Dendritic cell treated with granulocyte-macrophage colony-stimulating factor and Interleukin-4, amounts not matched to agents 40 ng/mL and 50 ng/mL, for 4 days (primary cell): ENCODE measurements around the gene CD109.
A peak's percentile ranks its signal among the peaks of the same experiment; 100 is the strongest.

Experiments used
- H3K27ac Mint-ChIP-seq: one replicate; pipeline ENCODE4 v1.8.0; 2022; ENCODE audit warnings: mild to moderate bottlenecking, mixed read lengths
- H3K27me3 Mint-ChIP-seq: one replicate; pipeline ENCODE4 v1.8.0; 2022; ENCODE audit warnings: mild to moderate bottlenecking, mixed read lengths
- H3K36me3 Mint-ChIP-seq: one replicate; pipeline ENCODE4 v1.8.0; 2022; ENCODE audit warnings: low read depth, mixed read lengths
- H3K4me1 Mint-ChIP-seq: one replicate; pipeline ENCODE4 v1.8.0; 2022; ENCODE audit warnings: low read depth, mixed read lengths
- H3K4me3 Mint-ChIP-seq: one replicate; pipeline ENCODE4 v1.8.0; 2022; ENCODE audit warnings: mild to moderate bottlenecking, moderate library complexity, mixed read lengths
- H3K9me3 Mint-ChIP-seq: one replicate; pipeline ENCODE4 v1.8.0; 2022; ENCODE audit warnings: mixed read lengths
- intact Hi-C: fragments of 100-400 bp; cut with micrococcal nuclease; formaldehyde crosslinking; loops from one replicate; pipeline ENCODE4 v1.15.0; 2022

The CD109 gene

DNA sequence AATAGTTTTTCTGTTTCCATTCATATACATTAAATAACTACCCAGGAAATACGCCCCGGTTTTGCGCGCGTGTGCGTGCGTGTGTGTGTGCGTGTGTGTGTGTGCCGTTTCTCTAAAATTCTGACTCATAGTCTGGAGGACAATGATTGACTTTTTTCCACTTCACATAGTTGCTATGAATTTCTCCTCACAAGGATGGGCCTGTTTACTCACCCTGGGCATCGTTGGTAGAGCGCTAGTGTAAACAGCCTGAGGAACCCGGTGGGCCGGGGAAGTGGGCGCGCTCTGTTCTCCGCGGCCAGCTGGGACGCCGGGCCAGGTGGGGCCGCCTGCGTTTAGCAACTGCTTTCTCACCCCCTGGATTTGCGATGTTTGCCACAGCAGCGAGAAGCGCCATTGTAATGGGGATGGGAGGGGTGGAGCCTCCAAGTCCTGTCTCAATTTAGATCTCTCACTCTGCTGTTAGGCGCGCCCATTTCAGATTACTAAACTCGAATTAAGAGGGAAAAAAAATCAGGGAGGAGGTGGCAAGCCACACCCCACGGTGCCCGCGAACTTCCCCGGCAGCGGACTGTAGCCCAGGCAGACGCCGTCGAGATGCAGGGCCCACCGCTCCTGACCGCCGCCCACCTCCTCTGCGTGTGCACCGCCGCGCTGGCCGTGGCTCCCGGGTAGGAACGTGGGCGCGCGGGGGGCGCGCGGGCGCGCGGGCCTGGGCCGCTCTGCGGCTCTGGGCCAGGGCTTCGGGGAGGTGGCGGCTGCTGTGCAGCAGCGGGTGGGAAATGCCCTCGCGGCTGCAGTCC is at the start of gene CD109:
TSS of gene CD109 (plus strand) at position 585 of the 803 bp plus-strand sequence. CDS start at position 598, 13 bp downstream.
- Mint-ChIP-seq H3K9me3 (peaks cover 10% of the 10 kb centered on the region), H3K27ac (peak within 1 kb of the TSS; percentile 91), H3K4me3 (peak within 1 kb of the TSS; percentile 78), H3K27me3 (no peaks in the 10 kb centered on the region), H3K36me3 (no peaks in the 10 kb centered on the region), H3K4me1 (peaks cover 40% of the 10 kb centered on the region)
- intact Hi-C loops, result no loop called here

DNA sequence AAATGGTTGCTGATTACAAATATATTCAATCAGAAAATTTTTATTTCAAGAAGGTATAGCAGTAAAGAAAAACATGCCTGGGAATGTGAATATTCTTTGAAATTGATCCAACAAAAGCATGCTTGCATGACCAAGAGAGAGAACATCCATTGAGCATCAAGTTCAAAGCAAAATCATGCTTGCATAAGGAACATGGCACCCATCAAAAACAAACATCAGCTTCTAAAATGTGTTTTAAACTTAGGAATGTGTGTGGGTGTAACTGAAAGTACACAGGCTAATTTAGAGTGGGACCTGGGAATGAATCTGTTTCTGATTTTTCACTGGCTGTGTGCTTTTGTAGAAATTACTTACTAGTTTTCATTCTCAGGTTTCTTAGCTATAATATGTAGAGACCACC is 47.8 kb upstream of the CD109 start:
- H3K27me3 Mint-ChIP-seq, result no peaks in the 10 kb centered on the region
- no peak overlapping the region for H3K4me3 Mint-ChIP-seq
- H3K27ac Mint-ChIP-seq, result peak overlapping the region; percentile 6
- peaks cover 19% of the 10 kb centered on the region for H3K4me1 Mint-ChIP-seq
- intact Hi-C loops, result no loop called here
- H3K36me3 Mint-ChIP-seq, result peaks cover 40% of the 10 kb centered on the region
- H3K9me3 Mint-ChIP-seq, result no peaks in the 10 kb centered on the region

DNA sequence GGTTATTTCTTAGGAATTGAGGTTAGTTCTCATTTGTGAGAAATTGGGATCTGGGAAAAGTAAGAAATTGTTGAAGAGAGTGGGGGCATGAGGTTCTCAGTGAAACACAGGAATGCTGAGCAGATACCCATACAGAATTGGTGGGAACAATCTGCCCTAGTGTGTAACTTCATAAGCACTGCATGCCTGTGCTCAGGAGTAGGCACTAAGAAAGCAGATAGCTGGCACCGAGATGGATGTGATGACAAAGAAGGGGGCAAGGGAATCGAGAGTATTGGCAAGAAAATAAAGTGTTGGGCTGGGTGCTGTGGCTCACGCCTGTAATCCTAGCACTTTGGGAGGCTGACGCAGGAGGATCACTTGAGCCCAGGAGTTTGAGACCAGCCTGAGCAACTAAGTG is 46.2 kb upstream of the CD109 start:
- H3K9me3 Mint-ChIP-seq, result no peaks in the 10 kb centered on the region
- H3K4me1 Mint-ChIP-seq, result peaks cover 22% of the 10 kb centered on the region
- H3K27ac Mint-ChIP-seq, result no peak overlapping the region
- no peaks in the 10 kb centered on the region for H3K27me3 Mint-ChIP-seq
- intact Hi-C loops, result loop anchor here (5.0 kb wide), 1 partner anchor 197 kb away; the partner anchor contains the start of gene CGAS
- H3K4me3 Mint-ChIP-seq, result no peak overlapping the region
- peaks cover 53% of the 10 kb centered on the region for H3K36me3 Mint-ChIP-seq

DNA sequence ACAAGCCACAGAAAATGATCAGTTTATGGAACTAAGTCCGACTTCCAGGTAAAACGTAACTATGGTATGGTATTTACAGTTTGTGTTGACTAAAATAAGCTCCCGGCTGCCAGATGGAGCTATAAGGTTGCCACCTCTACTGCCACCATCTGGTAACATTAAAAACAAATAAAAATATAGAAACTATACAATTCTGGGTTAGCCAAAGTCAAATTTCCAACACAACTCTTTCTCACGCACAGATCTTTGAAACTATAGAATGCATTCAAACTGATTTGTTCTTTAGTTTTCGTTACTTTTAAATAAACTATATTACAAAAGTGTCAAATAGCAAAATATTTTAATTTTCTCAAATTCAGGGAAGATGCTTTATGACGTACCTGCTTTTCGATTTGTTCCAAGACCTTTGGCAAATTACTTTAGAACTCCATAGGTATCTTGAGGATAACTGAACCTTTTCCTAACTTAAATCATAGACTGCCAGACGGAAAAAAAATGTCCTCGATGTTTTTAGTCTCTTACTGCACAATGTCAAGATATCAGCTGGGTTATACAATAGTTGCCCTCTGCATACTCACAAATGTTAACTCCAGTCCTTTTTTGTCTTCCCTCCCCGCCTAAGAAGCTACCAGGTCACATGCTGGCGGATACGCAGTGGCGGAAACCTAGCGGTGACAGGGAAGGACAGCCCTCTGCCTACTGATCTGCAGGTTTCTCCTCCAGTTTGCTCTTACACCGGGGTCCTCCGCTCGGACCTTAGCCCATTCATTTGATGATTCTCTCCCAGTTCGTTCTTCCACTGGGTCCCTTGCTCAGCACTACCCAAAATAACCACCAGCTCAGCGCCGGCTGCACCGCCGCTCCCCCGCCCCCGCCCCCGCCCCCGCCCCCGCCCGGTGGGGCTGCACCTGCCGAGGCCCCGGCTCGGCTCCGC is 43.1 kb upstream of the CD109 start:
- intact Hi-C loops, result loop anchor here (5.0 kb wide), 1 partner anchor 201 kb away; the partner anchor contains the start of gene CGAS
- H3K9me3 Mint-ChIP-seq, result no peaks in the 10 kb centered on the region
- H3K27ac Mint-ChIP-seq, result peak overlapping the region; percentile 95
- peaks cover 19% of the 10 kb centered on the region for H3K4me1 Mint-ChIP-seq
- H3K4me3 Mint-ChIP-seq, result peak overlapping the region; percentile 85
- no peaks in the 10 kb centered on the region for H3K27me3 Mint-ChIP-seq
- peaks cover 42% of the 10 kb centered on the region for H3K36me3 Mint-ChIP-seq

DNA sequence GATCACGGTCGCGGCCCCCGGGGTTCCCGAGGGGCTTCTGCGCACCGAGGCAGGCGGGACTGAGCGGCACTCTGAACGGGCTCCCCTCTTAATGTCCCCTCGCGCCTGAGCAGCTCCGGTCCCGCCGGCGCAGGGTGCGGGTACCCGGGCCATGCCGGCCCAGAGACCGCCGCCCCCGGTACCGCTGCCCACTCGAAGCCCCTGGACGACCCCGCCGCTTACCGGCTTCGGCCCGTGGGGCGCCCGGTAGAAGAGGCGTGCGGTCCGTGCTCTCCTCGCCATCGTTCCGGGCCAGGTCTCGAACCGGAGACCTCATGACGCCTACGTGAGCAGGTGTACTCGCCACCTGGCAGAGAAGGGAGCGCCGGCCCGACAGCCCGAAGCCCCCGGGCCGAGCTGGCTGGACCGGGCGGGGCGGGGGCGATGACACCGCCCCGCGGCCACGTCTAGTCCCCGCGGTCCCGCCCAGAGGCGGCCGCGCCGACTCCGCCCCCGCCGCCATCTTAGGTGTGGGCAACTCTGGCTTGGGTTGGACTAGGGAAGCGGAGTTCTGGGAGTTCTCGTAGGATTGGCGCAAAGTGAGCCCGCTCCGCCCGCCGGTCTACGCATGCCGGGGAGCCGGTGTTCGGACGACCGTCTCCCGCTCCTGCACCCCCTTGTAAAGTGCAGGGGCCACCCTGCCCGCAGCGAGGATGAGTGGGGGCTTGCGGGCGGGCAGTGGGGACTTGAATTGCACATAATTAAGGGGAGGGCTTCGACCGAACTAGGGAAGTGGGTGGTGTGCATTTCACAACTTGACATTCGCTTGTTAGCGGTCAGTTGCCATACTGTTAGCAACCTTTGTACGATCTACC is 42.2 kb upstream of the CD109 start, which contains the start of gene SLC17A5:
TSS of gene SLC17A5 (minus strand) at position 422 of the 854 bp plus-strand sequence. CDS start at position 316, 106 bp downstream.
- Mint-ChIP-seq H3K27ac (peak within 1 kb of the TSS; percentile 95), H3K36me3 (peaks cover 36% of the 10 kb centered on the region), H3K27me3 (no peaks in the 10 kb centered on the region), H3K4me3 (peak within 1 kb of the TSS; percentile 85), H3K4me1 (peaks cover 13% of the 10 kb centered on the region), H3K9me3 (no peaks in the 10 kb centered on the region)
- intact Hi-C loops, result loop anchor here (5.0 kb wide), 1 partner anchor 201 kb away; the partner anchor contains the start of gene CGAS

DNA sequence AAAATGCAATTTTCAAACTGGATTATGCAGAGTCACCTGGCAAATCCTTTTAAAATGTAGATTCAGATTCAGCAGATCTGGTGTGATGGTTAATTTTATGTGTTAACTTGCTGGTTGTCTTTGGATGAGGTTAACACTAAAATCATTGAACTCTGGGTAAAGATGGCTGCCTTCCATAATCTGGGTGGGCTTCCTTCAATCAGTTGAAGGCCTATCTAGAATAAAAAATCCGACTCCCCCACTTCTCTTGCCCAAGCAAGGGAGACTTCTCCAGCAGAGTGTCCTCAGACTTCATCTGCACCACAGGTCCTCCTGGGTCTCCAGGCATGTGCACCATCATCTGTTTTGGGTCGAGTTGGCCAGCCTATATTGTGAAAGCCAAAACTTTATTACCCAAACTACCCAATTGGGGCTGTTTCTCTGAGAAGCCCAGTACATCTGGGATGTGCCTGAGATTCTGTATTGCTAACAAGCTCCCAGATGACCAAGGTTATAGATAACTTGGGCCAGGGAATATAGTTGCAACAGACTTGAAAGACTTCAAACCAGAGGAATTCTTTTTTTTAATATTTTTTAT is 40.6 kb upstream of the CD109 start:
- Mint-ChIP-seq H3K36me3 (peaks cover 23% of the 10 kb centered on the region), H3K27me3 (no peaks in the 10 kb centered on the region), H3K4me1 (peaks cover 7% of the 10 kb centered on the region), H3K4me3 (peak overlapping the region; percentile 85), H3K27ac (peak overlapping the region; percentile 95), H3K9me3 (no peaks in the 10 kb centered on the region)
- intact Hi-C loops, result no loop called here

DNA sequence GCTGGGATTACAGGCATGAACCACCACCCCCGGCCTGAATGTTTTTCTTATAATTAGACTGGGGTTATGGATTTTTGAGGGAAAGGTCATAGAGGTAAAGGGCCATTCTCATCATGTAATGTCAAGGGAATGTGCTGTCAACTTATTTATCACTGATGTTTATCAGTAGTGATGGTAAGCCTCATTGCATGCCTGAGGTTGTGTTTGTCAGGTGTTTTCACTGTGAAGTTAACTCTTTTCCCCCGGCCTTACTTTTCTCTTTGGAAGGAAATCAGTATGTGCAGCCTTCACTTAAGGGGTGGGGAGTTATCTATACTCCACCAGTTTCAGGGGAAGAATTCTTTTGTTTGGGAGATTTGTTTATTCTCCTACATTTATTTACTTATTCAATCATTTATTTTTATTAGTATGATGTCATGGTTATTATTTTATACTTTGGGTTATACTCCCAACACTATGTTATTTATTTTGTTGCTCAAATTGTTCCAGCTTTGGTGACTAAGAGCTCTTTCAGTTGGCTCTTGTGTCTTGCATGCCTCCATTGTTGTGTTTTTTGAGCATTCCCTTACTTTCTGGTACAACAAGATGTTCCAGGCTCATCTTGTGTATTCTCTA is 39.4 kb upstream of the CD109 start:
- Mint-ChIP-seq H3K27ac (no peak overlapping the region), H3K9me3 (no peaks in the 10 kb centered on the region), H3K36me3 (peaks cover 16% of the 10 kb centered on the region), H3K27me3 (no peaks in the 10 kb centered on the region), H3K4me3 (no peak overlapping the region), H3K4me1 (peaks cover 7% of the 10 kb centered on the region)
- intact Hi-C loops, result no loop called here

DNA sequence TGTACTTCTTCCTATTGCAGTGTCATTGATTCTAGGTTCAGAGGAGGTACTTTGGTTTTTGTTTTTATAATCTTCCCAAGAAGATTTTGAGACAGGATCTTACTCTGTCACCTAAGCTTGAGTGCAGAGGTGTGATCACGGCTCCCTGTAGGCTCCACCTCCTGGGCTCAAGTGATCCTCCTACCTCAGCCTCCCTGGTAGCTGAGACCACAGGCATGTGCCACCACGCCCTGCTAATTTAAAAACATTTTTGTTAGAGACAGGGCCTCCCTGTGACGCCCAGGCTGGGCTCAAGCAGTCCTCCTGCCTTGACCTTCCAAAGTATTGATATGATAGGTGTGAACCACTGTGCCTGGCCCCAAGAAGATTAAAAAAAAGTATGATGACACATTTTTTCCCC is 38.8 kb upstream of the CD109 start:
- Mint-ChIP-seq H3K4me1 (peaks cover 7% of the 10 kb centered on the region), H3K27ac (no peak overlapping the region), H3K4me3 (no peak overlapping the region), H3K36me3 (peaks cover 16% of the 10 kb centered on the region), H3K27me3 (no peaks in the 10 kb centered on the region), H3K9me3 (no peaks in the 10 kb centered on the region)
- intact Hi-C loops, result no loop called here

DNA sequence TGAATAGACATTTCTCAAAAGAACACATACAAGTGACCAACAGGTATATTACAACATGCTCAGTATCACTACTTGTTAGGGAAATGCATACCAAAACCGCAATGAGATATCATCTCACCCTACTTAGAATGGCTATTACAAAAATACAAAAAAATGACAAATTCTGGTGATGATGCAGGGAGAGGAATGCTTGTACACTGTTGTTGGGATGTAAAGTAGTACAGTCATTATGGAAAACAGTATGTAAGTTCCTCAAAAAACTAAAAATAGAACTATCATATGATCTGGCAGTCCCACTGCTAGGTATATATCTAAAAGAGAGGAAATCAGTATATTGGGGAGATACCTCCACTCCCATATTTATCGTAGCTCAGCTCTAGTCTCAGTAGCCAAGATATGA is 31.3 kb upstream of the CD109 start:
- Mint-ChIP-seq H3K27ac (no peak overlapping the region), H3K4me3 (no peak overlapping the region), H3K4me1 (peaks cover 12% of the 10 kb centered on the region), H3K27me3 (no peaks in the 10 kb centered on the region), H3K36me3 (no peaks in the 10 kb centered on the region), H3K9me3 (no peaks in the 10 kb centered on the region)
- intact Hi-C loops, result no loop called here

DNA sequence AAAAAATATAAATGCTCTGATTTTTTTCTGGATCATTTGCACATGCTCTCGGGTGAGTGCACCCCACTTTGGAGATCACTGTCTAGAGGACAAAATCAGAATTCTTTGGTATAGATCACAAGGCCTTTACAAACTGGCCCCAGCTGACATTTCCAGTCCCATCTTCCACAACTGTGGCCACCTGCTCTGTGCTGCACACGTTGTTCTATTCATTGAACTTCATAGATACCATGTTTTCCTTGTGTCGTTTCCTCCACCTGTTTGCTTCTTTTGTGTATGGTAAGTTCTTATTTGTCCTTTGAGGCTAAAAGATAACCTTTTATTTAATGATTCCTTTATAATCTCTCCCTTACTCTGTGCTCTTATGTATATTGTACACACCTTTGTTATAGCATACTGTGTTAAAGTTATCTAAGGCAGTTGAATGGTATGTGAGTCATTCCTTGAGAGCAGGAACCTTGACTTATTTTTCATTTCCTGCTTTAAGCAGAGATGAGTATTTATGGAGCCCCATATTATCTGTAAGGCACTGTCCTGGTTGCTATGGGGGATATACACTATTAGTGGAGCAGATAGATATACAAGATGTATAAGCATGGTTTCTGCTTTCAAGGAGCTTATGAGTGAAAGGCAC is 30.2 kb upstream of the CD109 start:
- Mint-ChIP-seq H3K4me1 (peaks cover 12% of the 10 kb centered on the region), H3K27ac (no peak overlapping the region), H3K27me3 (no peaks in the 10 kb centered on the region), H3K36me3 (no peaks in the 10 kb centered on the region), H3K9me3 (no peaks in the 10 kb centered on the region), H3K4me3 (no peak overlapping the region)
- intact Hi-C loops, result no loop called here

DNA sequence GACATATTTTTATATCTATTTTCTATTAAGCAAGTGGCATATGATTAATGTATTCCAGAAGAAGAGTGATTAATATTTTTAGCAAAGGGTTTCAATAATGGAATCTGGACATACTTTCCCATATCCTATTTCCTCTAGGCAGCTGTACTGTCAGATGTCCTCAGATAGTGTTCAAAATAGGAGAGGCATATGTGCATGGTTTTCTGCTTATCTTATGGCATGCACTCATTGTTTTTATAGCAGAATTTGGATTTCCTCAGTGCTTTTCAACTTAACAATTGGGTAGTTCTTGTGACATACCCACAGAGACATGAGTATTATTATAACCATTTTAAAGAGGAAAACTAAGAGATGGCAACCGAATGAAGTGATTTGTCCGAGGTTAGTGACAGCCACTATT is 29.6 kb upstream of the CD109 start:
- H3K4me1 Mint-ChIP-seq, result peaks cover 12% of the 10 kb centered on the region
- no peaks in the 10 kb centered on the region for H3K9me3 Mint-ChIP-seq
- H3K4me3 Mint-ChIP-seq, result no peak overlapping the region
- H3K36me3 Mint-ChIP-seq, result no peaks in the 10 kb centered on the region
- intact Hi-C loops, result no loop called here
- no peak overlapping the region for H3K27ac Mint-ChIP-seq
- no peaks in the 10 kb centered on the region for H3K27me3 Mint-ChIP-seq

DNA sequence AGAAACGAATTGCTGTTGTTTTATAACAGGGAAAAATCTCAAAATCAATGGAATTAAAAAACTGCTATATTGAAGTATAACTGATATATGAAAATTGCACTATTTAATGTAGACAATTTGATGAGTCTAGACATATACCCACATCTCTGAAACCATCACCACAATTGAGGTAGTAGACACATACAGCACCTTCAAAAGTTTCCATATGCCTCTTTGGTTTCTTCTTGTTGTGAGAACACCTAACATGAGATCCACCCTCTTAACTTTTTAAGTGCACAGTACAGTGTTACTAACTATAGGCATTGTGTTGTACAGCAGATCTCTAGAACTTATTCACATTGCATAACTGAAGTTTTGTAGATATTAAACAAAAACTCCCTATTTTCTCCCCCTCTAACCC is 28.2 kb upstream of the CD109 start:
- H3K9me3 Mint-ChIP-seq, result no peaks in the 10 kb centered on the region

More for the DNA sequence above, 28.2 kb upstream of the CD109 start:
- intact Hi-C loops, result no loop called here
- Mint-ChIP-seq H3K36me3 (no peaks in the 10 kb centered on the region), H3K27me3 (no peaks in the 10 kb centered on the region), H3K4me3 (no peak overlapping the region), H3K27ac (no peak overlapping the region), H3K4me1 (peaks cover 19% of the 10 kb centered on the region)
